Measurements from ENCODE around the gene MAP4. TPM values are rescaled to one million over a fixed set of nuclear protein-coding genes. Genes with fewer than 3 reads are reported as not detected.

Gene MAP4
- total RNA-seq, 1 experiment from 2014 or later, result 140 TPM

- Mint-ChIP-seq H3K4me3 (no peak overlapping the region), H3K27me3 (ENCODE audit: low read depth) (no peaks in the 10 kb centered on the region), H3K4me1 (peaks cover 8 to 10% of the 10 kb centered on the region in 2 experiments), H3K9me3 (no peaks in the 10 kb centered on the region), H3K27ac (peak overlapping the region in 1 of 3 experiments; percentile 84; a peak in 2 of 7 replicates), H3K36me3 (ENCODE audit: insufficient read depth in 1 of 3, low read depth in 3 of 3) (peaks cover 3 to 8% (median 3%) of the 10 kb centered on the region in 3 experiments; a peak in 5 of 7 replicates)
- TF ChIP-seq, protein P1, sequence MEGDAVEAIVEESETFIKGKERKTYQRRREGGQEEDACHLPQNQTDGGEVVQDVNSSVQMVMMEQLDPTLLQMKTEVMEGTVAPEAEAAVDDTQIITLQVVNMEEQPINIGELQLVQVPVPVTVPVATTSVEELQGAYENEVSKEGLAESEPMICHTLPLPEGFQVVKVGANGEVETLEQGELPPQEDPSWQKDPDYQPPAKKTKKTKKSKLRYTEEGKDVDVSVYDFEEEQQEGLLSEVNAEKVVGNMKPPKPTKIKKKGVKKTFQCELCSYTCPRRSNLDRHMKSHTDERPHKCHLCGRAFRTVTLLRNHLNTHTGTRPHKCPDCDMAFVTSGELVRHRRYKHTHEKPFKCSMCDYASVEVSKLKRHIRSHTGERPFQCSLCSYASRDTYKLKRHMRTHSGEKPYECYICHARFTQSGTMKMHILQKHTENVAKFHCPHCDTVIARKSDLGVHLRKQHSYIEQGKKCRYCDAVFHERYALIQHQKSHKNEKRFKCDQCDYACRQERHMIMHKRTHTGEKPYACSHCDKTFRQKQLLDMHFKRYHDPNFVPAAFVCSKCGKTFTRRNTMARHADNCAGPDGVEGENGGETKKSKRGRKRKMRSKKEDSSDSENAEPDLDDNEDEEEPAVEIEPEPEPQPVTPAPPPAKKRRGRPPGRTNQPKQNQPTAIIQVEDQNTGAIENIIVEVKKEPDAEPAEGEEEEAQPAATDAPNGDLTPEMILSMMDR (conservative IDR thresholded peaks at IDR 0.05), result no peak
- Histone ChIP-seq H2BK12ac (ENCODE audit: insufficient read length, low read depth, low read length) (no peak overlapping the region), H3K27ac (ENCODE audit: insufficient read length, low read depth, low read length) (no peak overlapping the region), H3K9me3 (ENCODE audit: control insufficient read depth, low read depth, low read length) (no peaks in the 10 kb centered on the region), H3K4me1 (ENCODE audit: insufficient read depth, low read length) (no peaks in the 10 kb centered on the region; the same call in 1 of the 2 replicates), H2BK15ac (ENCODE audit: low read depth, low read length) (no peak overlapping the region), H3K27me3 (ENCODE audit: insufficient read depth, low read length) (no peaks in the 10 kb centered on the region), H3K9ac (ENCODE audit: extremely low read depth, insufficient read length, low read length) (no peak overlapping the region), H4K20me1 (ENCODE audit: control insufficient read depth, insufficient read depth, insufficient read length) (no peaks in the 10 kb centered on the region), H2BK120ac (ENCODE audit: low read depth, low read length, poor library complexity, severe bottlenecking) (no peak overlapping the region), H3K79me1 (ENCODE audit: insufficient read depth, low read depth, low read length, poor library complexity, severe bottlenecking) (peaks cover 2% of the 10 kb centered on the region), H3K23ac (ENCODE audit: insufficient read length, low read depth, low read length) (no peak overlapping the region), H2BK5ac (ENCODE audit: insufficient read length, low read length) (no peak overlapping the region), H4K91ac (ENCODE audit: insufficient read length, low read depth, low read length) (no peak overlapping the region), H2AK5ac (ENCODE audit: insufficient read length, low read length) (no peak overlapping the region), H3K4me2 (ENCODE audit: insufficient read depth, insufficient read length, low read length) (no peak overlapping the region), H3K56ac (ENCODE audit: insufficient read length, low read depth, low read length) (no peak overlapping the region), H2BK20ac (ENCODE audit: low read depth, low read length, poor library complexity, severe bottlenecking) (no peak overlapping the region), H4K5ac (ENCODE audit: insufficient read length, low read depth, low read length) (no peak overlapping the region), H3K14ac (ENCODE audit: insufficient read depth, low read length) (no peak overlapping the region), H3K4ac (ENCODE audit: low read depth, low read length) (no peak overlapping the region), H3T11ph (ENCODE audit: low read length) (no peak overlapping the region), H3K18ac (ENCODE audit: insufficient read length, low read depth, low read length) (no peak overlapping the region), H2AFZ (ENCODE audit: low read length) (no peak overlapping the region), H3K23me2 (ENCODE audit: insufficient read length, low read depth, low read length, poor library complexity, severe bottlenecking) (no peaks in the 10 kb centered on the region), H3K79me2 (ENCODE audit: insufficient read depth, low read length) (peaks cover 6% of the 10 kb centered on the region; the same call in 1 of the 2 replicates), H4K8ac (replicated peaks; ENCODE audit: insufficient read length, low read depth, low read length) (no peak overlapping the region)
- no peak for DNase-seq
- no CpG with 5 or more reads among the region's 3 CpGs for WGBS (ENCODE audit: extremely low coverage, insufficient read length, low lambda C conversion rate)
These were observed 26.0 kb upstream of the MAP4 start for GRCh38 chr3:48042071-48042760.

All from H9 (cell line).